Measurements from ENCODE around the gene DDX56. TPM values are rescaled to one million over a fixed set of nuclear protein-coding genes. Genes with fewer than 3 reads are reported as not detected.

The DDX56 gene
- total RNA-seq, 1 experiment from 2014 or later, result 120 TPM

GRCh38 chr7:44564606-44565005 is 9.1 kb downstream of the DDX56 start:
- H3K4me1 ChIP-seq (ENCODE audit: insufficient read depth, low read length), result no peaks in the 10 kb centered on the region
- no peaks in the 10 kb centered on the region for H4K20me1 ChIP-seq (ENCODE audit: control insufficient read depth, insufficient read depth, insufficient read length)
- no peak overlapping the region for H2BK5ac ChIP-seq (ENCODE audit: insufficient read length, low read length)
- WGBS (ENCODE audit: extremely low coverage, insufficient read length, low lambda C conversion rate), result no CpG with 5 or more reads among the region's 2 CpGs
- H2BK120ac ChIP-seq (ENCODE audit: low read depth, low read length, poor library complexity, severe bottlenecking), result no peak overlapping the region
- H3K79me1 ChIP-seq (ENCODE audit: insufficient read depth, low read depth, low read length, poor library complexity, severe bottlenecking), result no peaks in the 10 kb centered on the region
- H3K23ac ChIP-seq (ENCODE audit: insufficient read length, low read depth, low read length), result no peak overlapping the region
- H4K91ac ChIP-seq (ENCODE audit: insufficient read length, low read depth, low read length), result no peak overlapping the region
- no peaks in the 10 kb centered on the region for H3K9me3 ChIP-seq (ENCODE audit: control insufficient read depth, low read depth, low read length)
- DNase-seq, result no peak
- no peak overlapping the region for H3K18ac ChIP-seq (ENCODE audit: insufficient read length, low read depth, low read length)
- no peak overlapping the region for H4K8ac ChIP-seq (replicated peaks; ENCODE audit: insufficient read length, low read depth, low read length)
- H2BK20ac ChIP-seq (ENCODE audit: low read depth, low read length, poor library complexity, severe bottlenecking), result no peak overlapping the region
- no peak overlapping the region for H3T11ph ChIP-seq (ENCODE audit: low read length)
- Mint-ChIP-seq H3K4me1 (peaks cover 4 to 7% of the 10 kb centered on the region in 2 experiments; a peak in 3 of 4 replicates), H3K36me3 (ENCODE audit: insufficient read depth in 1 of 3, low read depth in 3 of 3) (peaks cover 43 to 62% (median 48%) of the 10 kb centered on the region in 3 experiments), H3K4me3 (no peak overlapping the region), H3K27ac (no peak overlapping the region; a peak in 2 of 7 replicates), H3K27me3 (ENCODE audit: low read depth) (peaks cover 1% of the 10 kb centered on the region; the same call in 1 of the 2 replicates), H3K9me3 (no peaks in the 10 kb centered on the region; a peak in 1 of 5 replicates)
- no peak overlapping the region for H2AFZ ChIP-seq (ENCODE audit: low read length)
- no peak overlapping the region for H4K5ac ChIP-seq (ENCODE audit: insufficient read length, low read depth, low read length)
- H3K14ac ChIP-seq (ENCODE audit: insufficient read depth, low read length), result no peak overlapping the region
- no peak overlapping the region for H3K27ac ChIP-seq (ENCODE audit: insufficient read length, low read depth, low read length)
- no peak overlapping the region for H2BK12ac ChIP-seq (ENCODE audit: insufficient read length, low read depth, low read length)
- no peak overlapping the region for H3K4ac ChIP-seq (ENCODE audit: low read depth, low read length)
- no peak overlapping the region for H3K9ac ChIP-seq (ENCODE audit: extremely low read depth, insufficient read length, low read length)
- H2AK5ac ChIP-seq (ENCODE audit: insufficient read length, low read length), result no peak overlapping the region
- no peaks in the 10 kb centered on the region for H3K79me2 ChIP-seq (ENCODE audit: insufficient read depth, low read length)
- H3K23me2 ChIP-seq (ENCODE audit: insufficient read length, low read depth, low read length, poor library complexity, severe bottlenecking), result no peaks in the 10 kb centered on the region
- H3K27me3 ChIP-seq (ENCODE audit: insufficient read depth, low read length), result no peaks in the 10 kb centered on the region
- H3K56ac ChIP-seq (ENCODE audit: insufficient read length, low read depth, low read length), result no peak overlapping the region
- no peak overlapping the region for H3K4me2 ChIP-seq (ENCODE audit: insufficient read depth, insufficient read length, low read length)
- no peak overlapping the region for H2BK15ac ChIP-seq (ENCODE audit: low read depth, low read length)
- no peak for TF ChIP-seq CTCF (conservative IDR thresholded peaks at IDR 0.05)
